ENCODE measurements around the gene LRCH1. TPM values are rescaled to one million over a fixed set of nuclear protein-coding genes. Genes with fewer than 3 reads are reported as not detected.

LRCH1 gene
- total RNA-seq, 3 donors from 2014 or later, result 17.0 to 40.4 (median 24.6) TPM

DNA sequence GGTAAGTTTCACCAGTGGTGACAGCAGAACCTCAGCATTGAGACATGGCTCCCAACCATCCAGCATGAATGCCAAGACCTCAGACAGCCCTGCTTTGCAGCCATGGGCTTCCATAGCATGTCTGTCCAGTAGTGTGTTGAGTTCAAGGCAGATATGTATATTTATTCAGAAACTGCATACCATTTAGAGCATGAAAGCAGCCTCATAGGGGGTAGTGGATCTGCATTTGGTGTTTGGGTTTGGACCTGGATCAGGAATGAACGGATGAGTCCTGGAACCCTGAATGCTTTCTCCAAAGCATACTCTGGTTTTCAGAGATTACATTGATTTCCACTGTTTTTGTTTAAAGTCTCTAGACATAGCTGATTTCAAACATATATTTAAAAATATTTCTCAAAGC is 129.7 kb downstream of the LRCH1 start:
- Histone ChIP-seq H3K27ac (peak overlapping the region in 1 of 2 donors; percentile 23), H3K9me3 (no peaks in the 10 kb centered on the region), H3K4me1 (no peaks in the 10 kb centered on the region), H3K36me3 (no peaks in the 10 kb centered on the region), H3K27me3 (no peaks in the 10 kb centered on the region), H3K4me3 (no peak overlapping the region)
- intact Hi-C loops (cut with DNase I; ENCODE audit: low total_unique reads), result no loop called here
- DNase-seq (ENCODE audit: low spot score in 2 of 2), result no peak
- TF ChIP-seq, protein P1, sequence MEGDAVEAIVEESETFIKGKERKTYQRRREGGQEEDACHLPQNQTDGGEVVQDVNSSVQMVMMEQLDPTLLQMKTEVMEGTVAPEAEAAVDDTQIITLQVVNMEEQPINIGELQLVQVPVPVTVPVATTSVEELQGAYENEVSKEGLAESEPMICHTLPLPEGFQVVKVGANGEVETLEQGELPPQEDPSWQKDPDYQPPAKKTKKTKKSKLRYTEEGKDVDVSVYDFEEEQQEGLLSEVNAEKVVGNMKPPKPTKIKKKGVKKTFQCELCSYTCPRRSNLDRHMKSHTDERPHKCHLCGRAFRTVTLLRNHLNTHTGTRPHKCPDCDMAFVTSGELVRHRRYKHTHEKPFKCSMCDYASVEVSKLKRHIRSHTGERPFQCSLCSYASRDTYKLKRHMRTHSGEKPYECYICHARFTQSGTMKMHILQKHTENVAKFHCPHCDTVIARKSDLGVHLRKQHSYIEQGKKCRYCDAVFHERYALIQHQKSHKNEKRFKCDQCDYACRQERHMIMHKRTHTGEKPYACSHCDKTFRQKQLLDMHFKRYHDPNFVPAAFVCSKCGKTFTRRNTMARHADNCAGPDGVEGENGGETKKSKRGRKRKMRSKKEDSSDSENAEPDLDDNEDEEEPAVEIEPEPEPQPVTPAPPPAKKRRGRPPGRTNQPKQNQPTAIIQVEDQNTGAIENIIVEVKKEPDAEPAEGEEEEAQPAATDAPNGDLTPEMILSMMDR (IDR thresholded peaks at IDR 0.05), result no peak
- TF ChIP-seq POLR2AphosphoS5 (IDR thresholded peaks at IDR 0.05), result no peak

DNA sequence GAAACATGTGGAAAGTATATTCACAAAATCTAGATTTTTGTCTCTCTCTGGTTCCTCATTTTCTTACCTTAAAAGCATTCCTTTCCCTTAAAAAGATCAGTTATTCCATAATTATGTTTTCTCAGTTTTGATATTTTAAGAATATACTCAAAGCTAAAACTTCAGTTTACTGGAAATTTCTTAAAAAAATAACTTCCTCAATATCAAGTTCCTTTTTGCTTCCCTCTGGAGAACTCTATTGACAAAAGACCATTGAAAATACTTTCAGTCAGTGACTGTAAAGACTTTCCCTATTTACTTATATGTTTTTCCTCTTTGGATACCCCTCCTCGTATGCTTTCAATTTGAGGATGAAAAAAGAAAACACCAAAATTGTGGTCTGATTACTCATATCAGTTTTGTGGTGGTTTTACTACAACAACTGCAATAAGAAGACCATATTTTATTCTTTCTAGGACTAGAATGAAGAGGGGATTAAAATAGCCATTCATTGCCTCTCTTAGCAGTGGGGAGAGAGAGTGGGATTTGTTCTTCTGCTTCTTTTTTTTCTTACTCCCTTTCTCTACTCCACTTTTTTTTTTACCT is 130.8 kb downstream of the LRCH1 start:
- Histone ChIP-seq H3K27me3 (no peaks in the 10 kb centered on the region), H3K4me1 (no peaks in the 10 kb centered on the region), H3K9me3 (no peaks in the 10 kb centered on the region), H3K27ac (no peak overlapping the region), H3K36me3 (no peaks in the 10 kb centered on the region), H3K4me3 (no peak overlapping the region)
- no peak for DNase-seq (ENCODE audit: low spot score in 2 of 2)
- intact Hi-C loops (cut with DNase I; ENCODE audit: low total_unique reads), result no loop called here
- TF ChIP-seq POLR2AphosphoS5 (IDR thresholded peaks at IDR 0.05), result no peak
- TF ChIP-seq, protein P1 (IDR thresholded peaks at IDR 0.05), result no peak
- TF ChIP-seq POLR2A (IDR thresholded peaks at IDR 0.05), result no peak

DNA sequence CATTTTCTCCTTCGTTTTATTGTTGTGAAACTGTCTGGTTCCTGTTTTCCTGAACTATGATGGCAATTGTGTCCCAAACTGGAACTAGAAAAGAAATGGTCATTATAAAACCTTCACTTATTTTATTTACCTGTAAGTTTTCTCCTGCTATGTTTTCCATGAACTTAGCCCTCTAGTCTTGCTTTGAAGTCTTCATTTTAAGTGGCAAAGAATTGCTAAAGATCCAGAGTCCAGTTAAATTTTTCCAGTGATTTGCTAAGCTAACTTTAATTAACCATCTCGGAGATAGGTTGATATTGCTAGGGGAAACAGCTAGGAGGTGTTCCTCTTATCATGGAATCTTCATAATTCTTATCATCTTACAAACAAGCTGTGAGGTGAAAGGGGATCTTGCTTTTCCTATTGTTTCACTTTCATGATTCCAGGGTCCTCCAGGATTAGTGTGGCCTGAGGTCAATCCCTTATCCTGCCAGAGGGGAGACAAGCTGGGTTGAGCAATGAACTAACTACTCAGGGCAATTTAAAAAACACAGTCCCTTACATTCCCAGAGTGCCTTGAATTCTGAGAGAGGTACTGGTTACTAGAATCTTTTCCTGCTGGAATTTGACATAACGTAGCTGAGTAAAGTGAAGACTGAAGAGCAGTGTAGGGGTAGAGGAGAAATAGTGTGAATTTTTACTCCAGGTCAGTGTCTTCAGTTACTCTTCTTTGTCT is 131.5 kb downstream of the LRCH1 start:
- Histone ChIP-seq H3K27me3 (no peaks in the 10 kb centered on the region), H3K9me3 (no peaks in the 10 kb centered on the region), H3K4me1 (no peaks in the 10 kb centered on the region), H3K27ac (peak overlapping the region in 1 of 2 donors; percentile 53), H3K36me3 (no peaks in the 10 kb centered on the region), H3K4me3 (no peak overlapping the region)
- intact Hi-C loops (cut with DNase I; ENCODE audit: low total_unique reads), result no loop called here
- DNase-seq (ENCODE audit: low spot score in 2 of 2), result no peak
- TF ChIP-seq POLR2AphosphoS5 (IDR thresholded peaks at IDR 0.05) (no peak), POLR2A (IDR thresholded peaks at IDR 0.05) (no peak)
- TF ChIP-seq, protein P1 (IDR thresholded peaks at IDR 0.05), result no peak

DNA sequence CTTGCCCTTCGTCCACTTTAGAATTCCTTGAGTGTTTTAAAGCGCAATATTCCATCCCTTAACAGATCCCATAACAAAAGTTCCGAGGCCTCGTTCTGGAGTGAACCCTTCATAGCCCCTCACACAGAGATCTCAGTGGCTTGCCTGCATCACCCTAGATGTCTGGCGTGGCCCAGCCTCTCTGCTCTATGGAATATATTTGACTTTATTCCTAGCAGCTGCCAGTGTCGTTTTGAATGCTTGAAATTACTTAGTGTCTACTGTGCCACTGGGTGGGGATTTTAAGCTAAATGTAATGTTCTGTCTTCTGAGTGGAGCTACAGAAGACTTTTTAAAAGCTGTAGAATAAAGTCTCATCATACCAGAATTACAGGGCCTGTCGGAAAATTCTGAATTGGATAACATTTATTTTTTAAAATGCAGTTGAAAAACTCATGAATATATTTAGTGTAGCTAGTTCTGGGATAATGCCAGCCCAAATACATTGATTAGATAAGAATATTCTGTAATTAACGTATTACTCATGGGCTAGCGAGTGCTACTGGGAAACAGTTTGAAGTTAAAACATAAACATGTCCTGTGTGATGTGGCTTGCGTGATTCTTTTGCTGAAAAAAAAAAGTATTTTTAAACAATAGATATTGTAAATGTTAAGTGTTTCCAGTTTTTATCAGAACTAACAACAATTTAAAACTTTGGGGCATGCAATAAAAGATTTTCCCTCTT is 132.2 kb downstream of the LRCH1 start:
- TF ChIP-seq POLR2A (IDR thresholded peaks at IDR 0.05) (no peak), POLR2AphosphoS5 (IDR thresholded peaks at IDR 0.05) (no peak)
- TF ChIP-seq, protein P1 (IDR thresholded peaks at IDR 0.05), result no peak
- no peak overlapping the region for H3K4me3 ChIP-seq
- peak overlapping the region in 1 of 2 donors; percentile 53 for H3K27ac ChIP-seq
- H3K36me3 ChIP-seq, result no peaks in the 10 kb centered on the region
- no peaks in the 10 kb centered on the region for H3K4me1 ChIP-seq
- no peaks in the 10 kb centered on the region for H3K27me3 ChIP-seq
- no peaks in the 10 kb centered on the region for H3K9me3 ChIP-seq
- DNase-seq (ENCODE audit: low spot score in 2 of 2), result no peak
- intact Hi-C loops (cut with DNase I; ENCODE audit: low total_unique reads), result no loop called here

DNA sequence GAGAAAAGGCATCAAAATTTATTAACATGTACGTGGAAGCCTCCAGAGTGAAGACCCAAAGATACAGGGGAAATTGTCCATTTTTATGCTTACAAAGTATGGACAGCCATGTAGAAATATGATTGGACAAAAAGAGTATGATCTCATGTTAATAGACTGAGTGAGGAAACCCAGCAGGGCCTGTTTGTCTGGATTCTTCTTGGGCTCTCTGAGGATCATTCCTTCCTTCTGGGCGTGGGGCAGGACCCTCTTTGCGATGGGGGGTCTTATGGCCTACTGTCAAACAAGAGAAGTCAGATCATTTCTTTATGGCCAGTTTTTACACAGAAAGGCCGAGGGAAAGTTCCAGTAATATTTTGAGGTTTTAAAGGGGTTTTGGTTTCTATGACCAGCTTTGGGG is 133.2 kb downstream of the LRCH1 start:
- H3K4me3 ChIP-seq, result no peak overlapping the region
- no peak overlapping the region for H3K27ac ChIP-seq
- DNase-seq (ENCODE audit: low spot score in 2 of 2), result no peak
- H3K4me1 ChIP-seq, result no peaks in the 10 kb centered on the region
- H3K36me3 ChIP-seq, result no peaks in the 10 kb centered on the region
- intact Hi-C loops (cut with DNase I; ENCODE audit: low total_unique reads), result no loop called here
- H3K27me3 ChIP-seq, result no peaks in the 10 kb centered on the region
- H3K9me3 ChIP-seq, result no peaks in the 10 kb centered on the region
- TF ChIP-seq POLR2AphosphoS5 (IDR thresholded peaks at IDR 0.05) (no peak), POLR2A (IDR thresholded peaks at IDR 0.05) (no peak)
- TF ChIP-seq, protein P1 (IDR thresholded peaks at IDR 0.05), result no peak
